Caco-2 (cell line): Measurements from ENCODE around the gene LRRC4C. TPM values are rescaled to one million over a fixed set of nuclear protein-coding genes. Genes with fewer than 3 reads are reported as not detected.

Source experiments
- BruUV-seq: library from RNA; stranded (reverse); fragments of 400-500 nt; replicated peaks from 2 replicates; lab custom pipeline; 2021; lab: Mats Ljungman, UMichigan
- CTCF ChIA-PET: fragments of 300-600 bp; sonication (Branson Sonifier 250); formaldehyde crosslinking; loops from one replicate; lab custom pipeline; 2022; ENCODE audit warnings: antibody characterized with exemption; lab: Charles Lee
- POLR2A ChIA-PET: fragments of 300-600 bp; sonication (Branson Sonifier 250); formaldehyde crosslinking; loops from one replicate; lab custom pipeline; 2022; ENCODE audit warnings: antibody characterized with exemption; lab: Charles Lee
- DNase-seq, 2 experiments: peaks; one replicate each; pipeline versions ENCODE4 v3.0.0 to v3.0.0-alpha.2; 2020 to 2022
- H3K27me3 ChIP-seq: replicated peaks from 2 replicates; pipeline ENCODE4 v1.6.0; 2011; ENCODE audit warnings: low read length; ENCODE audit not compliant: control insufficient read depth, insufficient read depth
- H3K36me3 ChIP-seq: 2 replicates; pipeline ENCODE4 v1.5.1; 2011; ENCODE audit warnings: low read length; ENCODE audit not compliant: control insufficient read depth, insufficient read depth
- H3K4me1 ChIP-seq: fragments of 250-450 bp; sonication (Bioruptor Pico); 2 replicates; pipeline ENCODE4 v1.5.1; 2020; ENCODE audit warnings: mild to moderate bottlenecking
- H3K4me3 ChIP-seq: 2 replicates; pipeline ENCODE4 v1.5.1; 2011; ENCODE audit warnings: low read depth, mild to moderate bottlenecking, control low read depth, low read length
- H3K9me3 ChIP-seq: fragments of 250-450 bp; sonication (Bioruptor Pico); 2 replicates; pipeline ENCODE4 v1.5.1; 2020; ENCODE audit warnings: mild to moderate bottlenecking, moderate library complexity
- H3K27ac Mint-ChIP-seq: one replicate; pipeline ENCODE4 v1.8.0; 2022; ENCODE audit warnings: mixed read lengths; ENCODE audit not compliant: unreplicated experiment
- H3K27me3 Mint-ChIP-seq: one replicate; pipeline ENCODE4 v1.8.0; 2022; ENCODE audit warnings: mixed read lengths; ENCODE audit not compliant: insufficient read depth, unreplicated experiment
- H3K36me3 Mint-ChIP-seq: one replicate; pipeline ENCODE4 v1.8.0; 2022; ENCODE audit warnings: mild to moderate bottlenecking, mixed read lengths; ENCODE audit not compliant: insufficient read depth, unreplicated experiment
- H3K4me1 Mint-ChIP-seq: one replicate; pipeline ENCODE4 v1.8.0; 2022; ENCODE audit warnings: low read depth, mixed read lengths; ENCODE audit not compliant: unreplicated experiment
- H3K4me3 Mint-ChIP-seq: one replicate; pipeline ENCODE4 v1.8.0; 2022; ENCODE audit warnings: mild to moderate bottlenecking, moderate library complexity, mixed read lengths; ENCODE audit not compliant: unreplicated experiment
- H3K9me3 Mint-ChIP-seq: one replicate; pipeline ENCODE4 v1.8.0; 2022; ENCODE audit warnings: mixed read lengths; ENCODE audit not compliant: unreplicated experiment
- CTCF ChIP-seq, 2 experiments: fragments of 200-600 bp in 1 of 2; IDR thresholded peaks; 1 replicate in 1 of 2; 2 replicates in 1 of 2; pipeline versions ENCODE4 v1.5.1 to v1.8.0; 2011 to 2022; ENCODE audit warnings: antibody characterized with exemption in 1 of 2, control low read depth in 1 of 2, inconsistent platforms in 1 of 2, low read depth in 1 of 2, low read length in 1 of 2, mild to moderate bottlenecking in 1 of 2, moderate library complexity in 1 of 2; ENCODE audit not compliant: insufficient read depth in 1 of 2, severe bottlenecking in 1 of 2, unreplicated experiment in 1 of 2
- intact Hi-C: fragments of 100-400 bp; cut with micrococcal nuclease; formaldehyde crosslinking; loops from one replicate; pipeline ENCODE4 v1.10.0; 2022; ENCODE audit not compliant: unreplicated experiment
- total RNA-seq: library from RNA; stranded (reverse); gene quantifications from 2 replicates; pipeline ENCODE4 v1.2.3, GENCODE V29; 2022

The LRRC4C gene
- total RNA-seq, 1 experiment from 2014 or later = not detected

- Mint-ChIP-seq H3K4me3 (no peak overlapping the region), H3K9me3 (no peaks in the 10 kb centered on the region), H3K4me1 (no peaks in the 10 kb centered on the region), H3K27ac (no peak overlapping the region), H3K36me3 (no peaks in the 10 kb centered on the region), H3K27me3 (peaks cover 3% of the 10 kb centered on the region)
- ChIA-PET POLR2A (no interaction called here), CTCF (no interaction called here)
- intact Hi-C loops = no loop called here
- Histone ChIP-seq H3K27me3 (no peaks in the 10 kb centered on the region), H3K4me3 (no peak overlapping the region), H3K9me3 (no peaks in the 10 kb centered on the region), H3K36me3 (no peaks in the 10 kb centered on the region), H3K4me1 (no peaks in the 10 kb centered on the region)
- BruUV-seq = no TSS peak
- TF ChIP-seq CTCF (IDR thresholded peaks at IDR 0.05; ENCODE audit: insufficient read depth in 1 of 2, low read depth in 1 of 2, low read length in 1 of 2, severe bottlenecking in 1 of 2, unreplicated experiment in 1 of 2) = no peak
- no peak for DNase-seq
These were observed 991.7 kb downstream of the LRRC4C start for GRCh38 chr11:40467771-40468170.

- Histone ChIP-seq H3K4me3 (no peak overlapping the region), H3K27me3 (no peaks in the 10 kb centered on the region), H3K9me3 (peaks cover 27% of the 10 kb centered on the region), H3K36me3 (no peaks in the 10 kb centered on the region), H3K4me1 (no peaks in the 10 kb centered on the region)
- Mint-ChIP-seq H3K4me1 (no peaks in the 10 kb centered on the region), H3K4me3 (no peak overlapping the region), H3K36me3 (no peaks in the 10 kb centered on the region), H3K27ac (no peak overlapping the region), H3K9me3 (no peaks in the 10 kb centered on the region), H3K27me3 (no peaks in the 10 kb centered on the region)
- intact Hi-C loops = no loop called here
- no peak for DNase-seq
- ChIA-PET POLR2A (no interaction called here), CTCF (no interaction called here)
- no TSS peak for BruUV-seq
- no peak for TF ChIP-seq CTCF (IDR thresholded peaks at IDR 0.05; ENCODE audit: insufficient read depth in 1 of 2, low read depth in 1 of 2, low read length in 1 of 2, severe bottlenecking in 1 of 2, unreplicated experiment in 1 of 2)
These were observed 1014.1 kb downstream of the LRRC4C start for GRCh38 chr11:40445391-40445790.

DNA sequence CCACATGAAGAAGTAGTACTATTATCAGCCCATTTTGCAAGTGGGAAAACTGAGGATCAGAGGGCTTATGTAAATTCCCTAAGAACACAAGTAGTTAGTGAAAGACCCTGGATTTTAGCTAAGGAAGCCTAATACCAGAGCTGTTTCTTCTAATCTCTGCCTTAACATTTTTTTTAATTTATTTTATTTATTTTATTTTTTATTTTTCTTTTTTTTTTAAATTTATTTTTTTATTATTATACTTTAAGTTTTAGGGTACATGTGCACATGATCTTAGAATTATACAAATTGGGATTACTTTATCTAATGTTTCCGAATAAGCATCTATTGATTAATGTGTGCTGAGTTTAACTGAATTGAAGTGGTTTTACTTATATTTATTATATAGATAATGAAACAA lies 1015.3 kb downstream of the LRRC4C start:
- no peak overlapping the region for H3K4me3 Mint-ChIP-seq
- TF ChIP-seq CTCF (IDR thresholded peaks at IDR 0.05; ENCODE audit: insufficient read depth in 1 of 2, low read depth in 1 of 2, low read length in 1 of 2, severe bottlenecking in 1 of 2, unreplicated experiment in 1 of 2) = no peak
- Histone ChIP-seq H3K27me3 (no peaks in the 10 kb centered on the region), H3K36me3 (no peaks in the 10 kb centered on the region), H3K9me3 (peaks cover 27% of the 10 kb centered on the region), H3K4me1 (no peaks in the 10 kb centered on the region), H3K4me3 (no peak overlapping the region)
- H3K36me3 Mint-ChIP-seq = no peaks in the 10 kb centered on the region
- POLR2A ChIA-PET = no interaction called here
- H3K27ac Mint-ChIP-seq = no peak overlapping the region
- BruUV-seq = no TSS peak
- DNase-seq = no peak
- no peaks in the 10 kb centered on the region for H3K9me3 Mint-ChIP-seq
- H3K27me3 Mint-ChIP-seq = no peaks in the 10 kb centered on the region
- CTCF ChIA-PET = no interaction called here
- intact Hi-C loops = no loop called here
- no peaks in the 10 kb centered on the region for H3K4me1 Mint-ChIP-seq
